HG02610 (cell line): Measurements from ENCODE around the gene PFN2.

Experiments
- ATAC-seq: cut with Tn5 transposase; IDR thresholded peaks from one replicate; pipeline ENCODE4 v1.9.1; 2021; ENCODE audit warnings: mild to moderate bottlenecking, moderate library complexity; ENCODE audit not compliant: unreplicated experiment

PFN2 gene

GRCh38 chr3:149933008-149933407 is 37.7 kb downstream of the PFN2 start:
- ATAC-seq = no peak

- ATAC-seq = no peak
Measured at GRCh38 chr3:149920119-149920518, 50.6 kb downstream of the PFN2 start.

- ATAC-seq = no peak
Measured at GRCh38 chr3:149919509-149919908, 51.2 kb downstream of the PFN2 start.

GRCh38 chr3:149917124-149917667 is 53.5 kb downstream of the PFN2 start:
- no peak for ATAC-seq
